Measurements from ENCODE around the gene OXSR1.
"Not testable (repeated sequence)": the region's sequence is repeated elsewhere in the genome, so short reads cannot be mapped to it uniquely, and the experiment has no call there.

Gene OXSR1

DNA sequence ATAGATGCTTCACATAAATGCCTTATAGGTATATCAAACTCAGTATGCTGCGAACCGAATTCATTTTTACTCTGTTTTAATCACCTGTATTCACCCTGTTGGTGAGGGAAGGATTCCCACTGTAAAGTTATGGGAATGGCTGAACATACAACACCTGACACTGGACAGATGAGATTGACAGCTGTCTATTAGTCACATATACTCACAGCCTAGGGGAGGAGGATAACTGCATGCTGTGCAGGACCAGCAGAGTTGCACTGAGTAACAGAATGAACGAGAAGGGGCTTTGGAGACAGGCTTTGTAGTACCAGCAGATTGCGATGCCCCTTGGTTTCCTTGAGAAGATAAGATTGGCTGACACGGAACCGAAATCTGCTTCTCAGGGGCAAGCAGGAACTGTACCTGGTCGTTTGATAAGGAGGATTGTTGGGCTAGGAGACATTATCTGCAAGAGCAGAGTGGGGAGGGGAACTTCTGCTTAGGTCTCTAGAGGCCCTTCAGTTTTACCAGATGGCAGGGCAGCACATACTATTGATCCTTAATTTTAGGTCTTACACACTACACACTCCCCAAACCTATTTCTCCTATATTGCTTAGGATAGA, 56.8 kb downstream of the OXSR1 start:
- DNase-seq (ENCODE audit: low read depth in 2 of 2): no peak

GRCh38 chr3:38224357-38224756, 59.0 kb downstream of the OXSR1 start:
- DNase-seq (ENCODE audit: low read depth in 2 of 2): no peak

- DNase-seq (ENCODE audit: low read depth in 2 of 2): no peak
Measured at GRCh38 chr3:38226273-38226672, 60.9 kb downstream of the OXSR1 start.

DNA sequence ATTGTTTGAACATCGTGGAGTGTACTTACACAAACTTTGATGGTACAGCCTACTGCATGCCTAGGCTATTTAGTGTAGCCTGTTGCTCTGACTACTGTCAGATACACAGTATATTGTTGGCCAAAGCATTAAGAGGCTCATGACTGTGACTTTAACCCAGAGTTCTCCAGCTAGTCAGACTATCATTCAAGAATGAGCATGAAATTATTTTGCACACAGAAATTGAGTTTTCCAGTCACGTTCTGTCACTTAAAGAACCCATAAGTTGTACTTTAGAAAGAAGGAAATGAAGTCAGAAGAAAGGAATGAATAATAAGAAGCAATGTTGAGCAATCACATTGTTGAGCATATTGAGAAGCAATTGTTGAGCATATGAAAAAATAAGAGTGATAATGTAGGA, 62.7 kb downstream of the OXSR1 start:
- no peak for DNase-seq (ENCODE audit: low read depth in 2 of 2)

- DNase-seq (ENCODE audit: low read depth in 2 of 2): no peak
Measured at GRCh38 chr3:38229036-38229435, 63.7 kb downstream of the OXSR1 start.

DNA sequence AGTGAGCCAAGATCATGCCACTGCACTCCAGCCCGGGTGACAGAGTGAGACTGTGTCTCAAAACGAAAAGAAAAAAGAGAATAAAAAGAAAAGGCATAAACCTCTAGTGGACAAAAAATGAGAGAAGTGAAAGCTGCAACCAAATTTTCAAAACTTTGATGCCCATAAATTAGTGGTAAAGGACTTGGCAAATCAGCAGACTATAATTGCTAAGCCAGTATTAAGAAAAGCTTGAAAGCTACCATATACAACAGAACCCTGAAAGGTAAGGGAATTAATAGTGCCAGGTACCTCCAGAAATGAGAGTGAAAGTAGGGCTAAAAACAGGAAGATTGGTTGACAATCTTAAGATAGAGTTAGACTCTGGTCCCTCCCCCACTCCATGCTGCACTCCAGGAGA, 67.4 kb downstream of the OXSR1 start:
- no peak for DNase-seq (ENCODE audit: low read depth in 2 of 2)

GRCh38 chr3:38235466-38235865, 70.1 kb downstream of the OXSR1 start:
- DNase-seq (ENCODE audit: low read depth in 2 of 2): no peak

GRCh38 chr3:38238416-38239008, 73.2 kb downstream of the OXSR1 start:
- no peak for DNase-seq (ENCODE audit: low read depth in 2 of 2)

DNA sequence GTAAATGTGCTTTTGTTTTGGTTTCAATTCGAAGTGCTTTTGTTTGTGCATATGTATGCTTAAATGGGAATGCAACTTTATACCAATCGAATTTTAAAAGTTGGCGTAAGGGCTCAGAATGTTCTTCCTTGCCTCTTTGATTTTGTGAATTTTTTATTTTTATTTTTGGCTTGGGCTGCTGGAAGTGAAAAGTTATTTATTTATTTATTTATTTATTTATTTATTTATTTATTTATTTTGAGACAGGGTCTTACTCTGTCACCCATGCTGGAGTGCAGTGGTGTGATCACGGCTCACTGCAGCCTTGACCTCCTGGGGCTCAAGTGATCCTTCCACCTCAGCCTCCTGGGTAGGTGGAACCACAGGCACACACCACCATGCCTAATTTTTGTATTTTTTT, 77.5 kb downstream of the OXSR1 start:
- DNase-seq (ENCODE audit: low read depth in 2 of 2): not testable (repeated sequence)

DNA sequence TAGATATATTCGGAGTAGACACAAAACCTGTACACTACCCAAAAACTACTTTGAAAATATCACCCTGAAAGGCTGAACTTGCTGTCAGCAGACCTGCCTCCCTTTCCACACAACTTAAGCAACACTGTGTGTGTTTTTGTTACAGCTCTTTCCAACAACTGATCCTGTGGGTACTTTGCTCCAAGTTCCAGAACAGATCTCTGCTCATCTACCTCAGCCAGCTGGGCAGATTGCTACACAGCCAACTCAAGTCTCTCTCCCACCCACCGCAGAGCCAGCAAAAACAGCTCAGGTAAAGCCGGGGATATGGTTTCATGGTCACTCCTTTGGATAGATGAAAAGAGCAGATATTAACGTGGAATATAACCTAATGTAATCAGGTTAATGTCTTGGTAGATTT, 80.6 kb downstream of the OXSR1 start:
- DNase-seq (ENCODE audit: low read depth in 2 of 2): no peak

DNA sequence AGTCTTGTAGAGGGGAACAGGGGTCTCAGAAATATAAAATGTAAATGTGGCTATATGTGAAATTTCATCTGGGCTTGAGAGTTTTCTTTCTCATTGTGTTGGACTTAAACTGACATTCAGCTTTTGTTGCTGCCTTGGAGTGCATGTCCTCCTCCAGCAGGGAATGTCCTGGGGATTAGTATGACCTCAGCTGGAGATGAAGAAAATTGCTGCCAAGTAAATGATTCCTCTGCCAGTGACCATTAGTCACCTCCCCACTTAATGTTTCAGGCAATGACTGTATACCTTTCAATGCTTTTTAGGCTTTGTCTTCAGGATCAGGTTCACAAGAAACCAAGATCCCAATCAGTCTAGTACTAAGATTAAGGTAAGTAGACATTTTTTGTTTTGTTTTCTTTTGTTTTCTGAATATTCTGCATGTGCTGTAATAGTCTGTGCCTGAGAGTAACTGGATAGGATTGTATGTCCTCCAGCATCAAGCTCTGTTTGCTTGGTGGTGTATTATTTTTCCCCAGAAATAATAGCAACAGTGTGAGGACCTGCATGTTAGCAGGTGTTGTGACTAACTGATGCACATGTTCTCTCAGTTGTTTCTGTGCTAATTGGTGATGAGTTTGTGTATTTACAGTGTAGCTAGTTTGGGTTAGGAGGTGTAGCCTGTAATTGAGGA, 82.2 kb downstream of the OXSR1 start:
- no peak for DNase-seq (ENCODE audit: low read depth in 2 of 2)

DNA sequence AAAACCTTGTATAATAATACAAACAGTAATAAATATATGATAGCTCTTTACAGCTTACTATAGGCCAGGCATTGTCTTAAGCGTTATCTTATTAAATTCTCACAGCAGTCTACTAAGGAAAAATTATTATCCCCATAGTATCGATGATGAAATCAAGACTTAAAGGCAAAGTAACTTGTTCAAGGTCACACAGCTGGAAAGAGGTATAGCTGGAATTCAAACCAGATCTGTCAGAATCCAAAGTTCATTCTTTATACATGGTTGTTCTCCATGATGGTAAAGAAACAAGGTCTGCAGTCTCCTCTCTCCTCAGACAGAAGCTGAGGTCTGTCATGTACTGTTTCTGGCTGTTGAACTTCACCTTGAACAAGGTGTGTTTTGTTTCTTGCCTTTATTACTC, 84.9 kb downstream of the OXSR1 start:
- no peak for DNase-seq (ENCODE audit: low read depth in 2 of 2)

DNA sequence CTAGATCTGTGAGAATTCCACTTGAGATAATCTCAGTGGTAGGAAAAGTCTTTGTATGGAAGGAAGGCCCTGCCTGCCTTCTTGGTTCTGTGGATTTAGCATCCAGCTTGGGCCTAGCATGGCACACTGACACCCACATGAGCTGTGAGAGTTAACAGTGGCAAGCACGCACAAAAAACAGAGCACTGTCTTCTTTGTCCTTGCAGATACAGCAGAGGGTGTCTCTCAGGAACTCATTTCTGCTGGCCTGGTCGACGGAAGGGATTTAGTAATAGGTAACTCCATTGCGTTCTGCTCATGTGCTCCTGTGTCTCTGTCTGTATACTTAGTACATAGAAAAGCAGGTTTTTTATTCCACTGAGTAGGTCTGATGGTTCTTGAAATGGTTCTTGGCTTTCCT, 85.9 kb downstream of the OXSR1 start:
- no peak for DNase-seq (ENCODE audit: low read depth in 2 of 2)

DNA sequence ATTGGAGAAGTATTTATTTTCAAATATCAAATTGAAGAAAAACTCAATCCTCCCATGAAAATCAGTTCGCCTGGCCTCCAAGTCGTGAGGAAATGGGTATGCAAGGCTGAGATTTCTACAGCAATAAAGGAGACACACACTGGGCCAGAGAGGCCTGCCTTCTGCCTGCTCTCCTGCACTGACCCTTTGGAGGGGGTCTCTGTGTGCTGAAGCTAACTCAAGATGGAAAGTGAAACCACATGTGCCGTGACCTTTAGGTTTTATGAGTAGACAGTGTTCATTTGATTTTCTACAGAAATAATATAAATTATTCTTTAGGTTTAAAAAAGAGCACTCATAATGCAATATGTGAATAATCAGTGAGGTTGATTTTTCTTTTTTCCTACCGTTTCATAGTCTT, 88.4 kb downstream of the OXSR1 start:
- no peak for DNase-seq (ENCODE audit: low read depth in 2 of 2)

DNA sequence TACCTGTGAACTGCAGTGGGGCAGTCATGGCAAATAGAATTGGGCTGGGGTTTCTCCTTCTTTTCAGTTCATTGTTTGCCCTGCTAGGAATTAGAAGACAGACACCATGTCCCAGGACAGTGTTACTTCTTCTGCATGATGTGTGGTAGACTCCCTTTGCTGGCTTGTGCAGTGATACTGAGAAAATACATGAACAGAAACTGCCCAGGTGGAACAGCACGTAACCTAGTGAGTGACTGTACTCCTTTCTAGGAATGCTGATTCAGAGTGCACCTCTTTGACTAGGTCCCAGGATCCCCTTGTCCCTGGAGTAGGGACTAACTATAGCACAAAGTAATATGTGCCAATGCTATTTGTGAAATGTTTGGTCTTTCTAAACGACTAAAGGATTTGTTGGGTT, 89.5 kb downstream of the OXSR1 start:
- DNase-seq (ENCODE audit: low read depth in 2 of 2): no peak

DNA sequence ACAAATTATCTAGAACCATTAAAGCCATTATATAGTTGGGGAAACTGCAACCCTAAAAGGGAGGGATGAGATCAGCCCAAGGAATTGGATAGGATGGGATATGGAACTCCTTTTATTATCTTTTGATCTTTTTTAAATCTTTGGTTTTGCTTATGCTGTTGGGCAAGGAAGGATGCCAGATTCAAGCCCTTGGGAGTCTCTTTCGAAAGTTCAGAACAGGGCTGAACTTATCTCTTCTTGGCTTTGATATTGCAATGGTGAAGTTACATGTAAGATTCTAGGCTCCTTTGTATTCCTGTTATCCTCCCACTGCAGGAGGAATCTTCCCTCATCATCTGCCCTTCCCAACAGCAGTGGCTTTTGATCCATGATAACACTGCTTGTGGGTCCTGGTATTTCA, 90.3 kb downstream of the OXSR1 start:
- DNase-seq (ENCODE audit: low read depth in 2 of 2): no peak

- DNase-seq (ENCODE audit: low read depth in 2 of 2): no peak
Measured at GRCh38 chr3:38257583-38257982, 92.2 kb downstream of the OXSR1 start.

- no peak for DNase-seq (ENCODE audit: low read depth in 2 of 2)
Measured at GRCh38 chr3:38260474-38260873, 95.1 kb downstream of the OXSR1 start.

DNA sequence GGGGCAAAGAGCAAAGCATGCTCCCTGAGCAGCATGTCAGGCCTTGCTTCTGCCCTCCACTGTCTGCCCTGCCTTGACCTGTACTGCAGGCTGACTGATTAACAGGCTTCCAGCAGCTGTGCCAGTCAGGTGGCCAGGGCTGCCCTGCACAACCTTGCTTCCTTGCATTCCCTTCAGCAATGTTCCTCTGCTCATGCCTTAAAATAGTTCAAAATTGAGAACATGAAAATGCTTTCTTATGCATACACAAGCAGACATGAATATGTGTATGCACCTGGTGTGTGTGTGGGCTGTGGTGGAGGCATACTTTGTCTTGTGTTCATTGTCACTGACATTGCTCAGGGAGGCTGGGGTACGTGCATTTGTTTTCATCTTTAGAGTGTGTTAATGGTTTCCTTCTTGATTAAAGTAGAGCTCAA, 99.0 kb downstream of the OXSR1 start:
- DNase-seq (ENCODE audit: low read depth in 2 of 2): no peak

- DNase-seq (ENCODE audit: low read depth in 2 of 2): no peak
Measured at GRCh38 chr3:38264779-38265178, 99.4 kb downstream of the OXSR1 start.

GRCh38 chr3:38265604-38266307, 100.4 kb downstream of the OXSR1 start, which contains the start of gene SLC22A13:
Gene SLC22A13, plus strand, starts transcription at chr3:38265812. Its CDS starts 49 bp downstream, at chr3:38265861.
- no peak for DNase-seq (ENCODE audit: low read depth in 2 of 2)

- DNase-seq (ENCODE audit: low read depth in 2 of 2): no peak
Measured at GRCh38 chr3:38266810-38267209, 101.5 kb downstream of the OXSR1 start.

GRCh38 chr3:38267662-38268061, 102.3 kb downstream of the OXSR1 start:
- no peak for DNase-seq (ENCODE audit: low read depth in 2 of 2)
